OCI-LY1 (cell line): ENCODE data around the gene PANK3.
"Not testable (repeated sequence)": the region's sequence is repeated elsewhere in the genome, so short reads cannot be mapped to it uniquely, and the experiment has no call there.

Experiments used
- H2AFZ ChIP-seq: fragments of 200-600 bp; sonication (generic), shearing (Covaris generic); 2 replicates; pipeline ENCODE4 v1.6.0; 2014; ENCODE audit warnings: antibody characterized with exemption, mild to moderate bottlenecking, low read length
- H3F3A ChIP-seq: fragments of 200-600 bp; sonication (generic), shearing (Covaris generic); 2 replicates; pipeline ENCODE4 v1.6.0; 2014; ENCODE audit warnings: mild to moderate bottlenecking, antibody characterized with exemption, low read length, moderate library complexity; ENCODE audit not compliant: insufficient read depth
- H3K27ac ChIP-seq: fragments of 200-600 bp; sonication (generic); 2 replicates; pipeline ENCODE4 v1.5.1; 2014; ENCODE audit warnings: low read length, mixed run types, mild to moderate bottlenecking, low read depth; ENCODE audit not compliant: poor library complexity, severe bottlenecking
- H3K27me3 ChIP-seq: fragments of 200-600 bp; sonication (generic); 2 replicates; pipeline ENCODE4 v1.6.0; 2014; ENCODE audit warnings: antibody characterized with exemption, mild to moderate bottlenecking, low read length, moderate library complexity; ENCODE audit not compliant: insufficient read depth
- H3K36me3 ChIP-seq: fragments of 200-600 bp; sonication (generic); 2 replicates; pipeline ENCODE4 v1.6.1; 2014; ENCODE audit warnings: mild to moderate bottlenecking, antibody characterized with exemption, low read length, moderate library complexity, mixed read lengths; ENCODE audit not compliant: insufficient read depth
- H3K4me1 ChIP-seq: fragments of 200-600 bp; sonication (generic); 2 replicates; pipeline ENCODE4 v1.5.1; 2014; ENCODE audit warnings: mild to moderate bottlenecking, low read length, moderate library complexity; ENCODE audit not compliant: insufficient read depth, severe bottlenecking
- H3K4me2 ChIP-seq: fragments of 200-600 bp; sonication (generic), shearing (Covaris generic); 2 replicates; pipeline ENCODE4 v1.6.1; 2014; ENCODE audit warnings: low read length
- H3K4me3 ChIP-seq: fragments of 200-600 bp; sonication (generic); 2 replicates; pipeline ENCODE4 v1.5.1; 2014; ENCODE audit warnings: low read length, low read depth, mild to moderate bottlenecking, mixed read lengths; ENCODE audit not compliant: poor library complexity, severe bottlenecking
- H3K79me2 ChIP-seq: fragments of 200-600 bp; shearing (Covaris generic); 2 replicates; pipeline ENCODE4 v1.6.1; 2016; ENCODE audit warnings: mixed run types, low read length, mixed read lengths; ENCODE audit not compliant: insufficient read depth
- H3K9ac ChIP-seq: fragments of 200-600 bp; sonication (generic), shearing (Covaris generic); 2 replicates; pipeline ENCODE4 v1.6.1; 2014; ENCODE audit warnings: mild to moderate bottlenecking, low read length, mixed read lengths
- H3K9me2 ChIP-seq: fragments of 200-600 bp; sonication (generic), shearing (Covaris generic); 2 replicates; pipeline ENCODE4 v1.6.1; 2014; ENCODE audit warnings: low read depth, mild to moderate bottlenecking, low read length, mixed read lengths
- H3K9me3 ChIP-seq: fragments of 200-600 bp; shearing (Covaris generic); 2 replicates; pipeline ENCODE4 v1.6.1; 2014; ENCODE audit warnings: low read length, mixed read lengths
- H4K20me1 ChIP-seq: fragments of 200-600 bp; sonication (generic), shearing (Covaris generic); 2 replicates; pipeline ENCODE4 v1.6.0; 2016; ENCODE audit warnings: mild to moderate bottlenecking, low read length; ENCODE audit not compliant: insufficient read depth
- EZH2 ChIP-seq: fragments of 200-600 bp; sonication (generic), shearing (Covaris generic); IDR thresholded peaks from 2 replicates; pipeline ENCODE4 v1.8.0; 2017; ENCODE audit warnings: borderline replicate concordance, mixed run types, mild to moderate bottlenecking, antibody characterized with exemption, low read length, moderate library complexity, mixed read lengths
- TF ChIP-seq, protein P1 (sequence below): fragments of 200-600 bp; sonication (generic), shearing (Covaris generic); IDR thresholded peaks from 2 replicates; pipeline ENCODE4 v1.5.1; 2017; ENCODE audit warnings: mild to moderate bottlenecking, antibody characterized with exemption, low read length, moderate library complexity, mixed read lengths

PANK3 gene

GRCh38 chr5:168575391-168576372 is 3.5 kb downstream of the PANK3 start:
- Histone ChIP-seq H3K4me2 (no peak overlapping the region), H3K9ac (no peak overlapping the region), H2AFZ (no peak overlapping the region), H3K9me2 (no peaks in the 10 kb centered on the region), H3K4me1 (peaks cover 20% of the 10 kb centered on the region), H3K27ac (no peak overlapping the region), H4K20me1 (no peaks in the 10 kb centered on the region), H3K4me3 (no peak overlapping the region), H3K79me2 (peaks cover 72% of the 10 kb centered on the region), H3K36me3 (peaks cover 42% of the 10 kb centered on the region), H3F3A (no peaks in the 10 kb centered on the region), H3K27me3 (no peaks in the 10 kb centered on the region), H3K9me3 (peaks cover 7% of the 10 kb centered on the region; the same call in 1 of the 2 replicates)
- TF ChIP-seq EZH2 = no peak
- TF ChIP-seq, protein P1, sequence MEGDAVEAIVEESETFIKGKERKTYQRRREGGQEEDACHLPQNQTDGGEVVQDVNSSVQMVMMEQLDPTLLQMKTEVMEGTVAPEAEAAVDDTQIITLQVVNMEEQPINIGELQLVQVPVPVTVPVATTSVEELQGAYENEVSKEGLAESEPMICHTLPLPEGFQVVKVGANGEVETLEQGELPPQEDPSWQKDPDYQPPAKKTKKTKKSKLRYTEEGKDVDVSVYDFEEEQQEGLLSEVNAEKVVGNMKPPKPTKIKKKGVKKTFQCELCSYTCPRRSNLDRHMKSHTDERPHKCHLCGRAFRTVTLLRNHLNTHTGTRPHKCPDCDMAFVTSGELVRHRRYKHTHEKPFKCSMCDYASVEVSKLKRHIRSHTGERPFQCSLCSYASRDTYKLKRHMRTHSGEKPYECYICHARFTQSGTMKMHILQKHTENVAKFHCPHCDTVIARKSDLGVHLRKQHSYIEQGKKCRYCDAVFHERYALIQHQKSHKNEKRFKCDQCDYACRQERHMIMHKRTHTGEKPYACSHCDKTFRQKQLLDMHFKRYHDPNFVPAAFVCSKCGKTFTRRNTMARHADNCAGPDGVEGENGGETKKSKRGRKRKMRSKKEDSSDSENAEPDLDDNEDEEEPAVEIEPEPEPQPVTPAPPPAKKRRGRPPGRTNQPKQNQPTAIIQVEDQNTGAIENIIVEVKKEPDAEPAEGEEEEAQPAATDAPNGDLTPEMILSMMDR = no peak

DNA sequence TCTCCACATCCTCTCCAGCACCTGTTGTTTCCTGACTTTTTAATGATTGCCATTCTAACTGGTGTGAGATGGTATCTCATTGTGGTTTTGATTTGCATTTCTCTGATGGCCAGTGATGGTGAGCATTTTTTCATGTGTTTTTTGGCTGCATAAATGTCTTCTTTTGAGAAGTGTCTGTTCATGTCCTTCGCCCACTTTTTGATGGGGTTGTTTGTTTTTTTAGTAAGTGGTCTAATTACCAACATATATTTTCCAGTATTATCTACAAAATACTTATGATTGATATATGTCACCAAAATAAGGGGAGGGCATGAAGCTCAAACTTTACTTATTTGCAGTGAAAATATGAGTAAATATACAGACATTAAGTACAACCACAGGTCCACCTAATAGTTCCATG is 5.0 kb downstream of the PANK3 start:
- not testable (repeated sequence) for H3K27ac ChIP-seq, H3K27me3 ChIP-seq, H3K4me2 ChIP-seq, H3F3A ChIP-seq, H2AFZ ChIP-seq, H3K9me3 ChIP-seq, H3K9me2 ChIP-seq, H3K4me3 ChIP-seq, H4K20me1 ChIP-seq, H3K9ac ChIP-seq
- Histone ChIP-seq H3K4me1 (peaks cover 13% of the 10 kb centered on the region), H3K79me2 (peaks cover 84% of the 10 kb centered on the region), H3K36me3 (peaks cover 50% of the 10 kb centered on the region)

GRCh38 chr5:168573663-168574062 is 5.5 kb downstream of the PANK3 start:
- not testable (repeated sequence) for H3K9ac ChIP-seq, H2AFZ ChIP-seq, H3K9me3 ChIP-seq, H3K4me2 ChIP-seq, H3F3A ChIP-seq, H3K27ac ChIP-seq, H3K9me2 ChIP-seq, H3K4me3 ChIP-seq, H4K20me1 ChIP-seq, H3K27me3 ChIP-seq
- peaks cover 81% of the 10 kb centered on the region for H3K79me2 ChIP-seq
- peaks cover 51% of the 10 kb centered on the region for H3K36me3 ChIP-seq
- peaks cover 13% of the 10 kb centered on the region for H3K4me1 ChIP-seq

DNA sequence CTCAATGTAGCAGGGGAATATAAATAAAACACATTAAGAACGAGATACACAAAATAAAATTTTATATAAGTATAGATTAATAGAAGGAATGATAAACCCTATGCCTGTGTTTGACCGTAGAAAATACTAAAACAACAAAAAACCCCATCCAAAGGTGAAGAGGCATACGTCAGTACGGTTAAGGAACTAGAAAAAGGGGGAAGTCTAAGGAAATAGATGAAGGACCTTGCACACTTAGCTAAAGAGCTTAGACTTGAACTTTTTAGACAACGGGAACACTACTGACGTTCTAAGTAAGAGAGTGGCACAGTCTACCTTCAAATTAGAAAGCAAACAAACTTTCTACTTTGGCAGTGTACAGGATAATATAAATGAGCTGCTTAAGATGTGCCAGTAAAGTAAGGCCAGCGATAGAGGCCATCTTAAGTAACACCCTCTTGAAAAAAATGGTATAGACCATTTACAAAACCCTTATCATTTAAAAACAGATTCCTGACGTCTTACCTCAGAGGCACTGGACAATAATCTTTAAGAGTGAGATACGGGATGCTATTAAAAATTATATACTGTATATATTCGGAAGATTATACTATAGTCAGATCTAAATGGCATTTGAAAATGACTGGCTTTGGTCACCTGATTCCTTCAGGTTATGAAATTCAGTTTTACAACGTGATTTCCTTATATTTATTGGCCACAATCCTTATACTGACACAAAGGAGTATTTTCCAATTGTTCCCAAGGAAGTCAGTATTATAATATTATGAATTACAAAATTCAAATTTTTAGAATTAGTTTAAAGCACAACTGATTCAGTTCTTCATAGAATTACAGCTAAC is 8.5 kb downstream of the PANK3 start:
- Histone ChIP-seq H3K9ac (no peak overlapping the region), H3K9me2 (no peaks in the 10 kb centered on the region), H4K20me1 (no peaks in the 10 kb centered on the region; the same call in 1 of the 2 replicates), H3K4me1 (no peaks in the 10 kb centered on the region), H3K27me3 (no peaks in the 10 kb centered on the region), H3K4me2 (no peak overlapping the region), H3K79me2 (peaks cover 65% of the 10 kb centered on the region), H3K4me3 (no peak overlapping the region), H3K9me3 (peaks cover 7% of the 10 kb centered on the region; the same call in 1 of the 2 replicates), H3K27ac (no peak overlapping the region), H3F3A (no peaks in the 10 kb centered on the region), H3K36me3 (peaks cover 63% of the 10 kb centered on the region), H2AFZ (no peak overlapping the region)
- TF ChIP-seq, protein P1 = no peak
- no peak for TF ChIP-seq EZH2
